Activated gamma-delta T cell treated with Interleukin-2 at 50 U/mL for 16 hours (primary cell): Measurements from ENCODE around the gene BRCA2.

Experiments
- DNase-seq: peaks from one replicate; pipeline ENCODE4 v3.0.0-alpha.2; 2020

The BRCA2 gene

GRCh38 chr13:32384702-32385101 lies 69.4 kb downstream of the BRCA2 start:
- no peak for DNase-seq

DNA sequence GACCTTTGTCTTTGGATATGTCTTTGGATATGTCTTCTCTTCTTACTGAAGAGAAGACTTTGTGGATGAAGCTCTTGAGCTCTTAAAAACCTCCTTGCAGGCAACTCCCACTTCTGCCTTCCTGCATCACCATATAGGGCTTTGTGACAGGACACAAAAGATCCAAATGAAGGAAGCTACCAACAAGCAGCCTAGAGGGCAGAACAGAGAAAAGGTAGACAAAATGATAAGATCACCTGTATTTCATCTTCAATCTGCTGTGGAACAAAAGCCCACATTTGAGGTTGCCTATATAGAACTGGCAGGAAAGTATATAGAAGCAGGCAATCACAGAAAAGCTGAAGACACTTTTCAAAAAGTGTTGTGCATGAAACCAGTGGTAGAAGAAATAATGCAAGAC lies 70.1 kb downstream of the BRCA2 start:
- DNase-seq: no peak

- no peak for DNase-seq
These were observed 74.7 kb downstream of the BRCA2 start for GRCh38 chr13:32390048-32390447.

GRCh38 chr13:32390484-32390883 lies 75.2 kb downstream of the BRCA2 start:
- no peak for DNase-seq

GRCh38 chr13:32391101-32391619 lies 75.9 kb downstream of the BRCA2 start:
- no peak for DNase-seq

DNA sequence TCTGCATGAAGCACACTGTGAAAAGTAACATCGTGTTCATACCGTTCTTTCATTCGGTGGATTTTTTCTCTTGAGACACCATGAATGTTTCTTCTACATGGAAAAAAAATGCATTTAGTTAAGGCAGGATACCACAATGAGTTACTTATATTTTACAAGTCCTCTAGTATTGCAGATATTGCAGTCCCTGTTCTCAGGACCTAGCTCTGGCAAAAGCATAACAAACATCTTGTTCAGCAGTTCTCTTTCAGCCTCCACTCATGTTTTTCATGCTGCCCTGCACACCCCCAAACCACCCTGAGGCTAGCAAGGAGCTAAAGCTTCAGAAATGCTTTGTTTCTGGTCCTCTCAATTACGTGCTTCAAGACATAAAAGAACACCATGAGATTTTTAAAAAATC lies 87.8 kb downstream of the BRCA2 start:
- DNase-seq: no peak

GRCh38 chr13:32407854-32408253 lies 92.5 kb downstream of the BRCA2 start:
- DNase-seq: no peak

GRCh38 chr13:32408296-32409000 lies 93.1 kb downstream of the BRCA2 start:
- DNase-seq: no peak

DNA sequence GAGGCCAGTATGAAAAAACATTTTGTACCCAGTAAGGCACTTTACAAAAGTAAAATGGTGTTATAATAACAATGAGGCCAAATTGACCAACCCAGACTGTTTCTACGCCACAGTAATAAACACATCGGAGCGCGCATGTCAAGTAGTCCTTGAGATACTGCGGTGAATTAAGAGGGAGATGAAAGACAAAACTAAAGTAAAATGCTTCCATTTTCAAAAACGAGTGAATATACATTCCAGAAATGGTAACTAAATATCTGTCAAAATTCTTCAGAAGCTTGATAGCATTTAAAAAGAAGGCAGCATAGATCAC lies 93.6 kb downstream of the BRCA2 start:
- no peak for DNase-seq

- no peak for DNase-seq
These were observed 94.5 kb downstream of the BRCA2 start for GRCh38 chr13:32409561-32410421.

- DNase-seq: no peak
These were observed 98.0 kb downstream of the BRCA2 start for GRCh38 chr13:32413284-32413683.

- no peak for DNase-seq
These were observed 99.3 kb downstream of the BRCA2 start for GRCh38 chr13:32414580-32414979.

DNA sequence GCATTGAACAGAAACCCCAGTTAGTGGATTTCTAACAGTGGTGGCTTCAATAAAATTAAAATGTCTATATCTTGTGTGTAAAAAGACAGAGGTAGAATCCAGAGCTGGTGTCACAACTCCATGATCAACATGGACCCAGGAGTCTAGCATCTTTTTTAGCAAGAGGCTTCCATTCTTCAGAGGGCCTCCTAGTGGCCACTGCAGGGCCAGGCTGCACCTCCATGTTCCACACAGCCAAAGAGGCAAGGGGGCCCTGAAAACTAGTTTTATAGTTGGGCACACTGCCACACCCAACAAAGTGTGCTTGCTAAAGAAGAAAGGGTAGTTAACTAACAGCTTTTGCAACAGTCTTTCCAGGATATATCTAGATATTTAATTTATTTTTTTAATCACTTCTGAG lies 99.7 kb downstream of the BRCA2 start:
- no peak for DNase-seq

GRCh38 chr13:32417995-32418394 lies 102.7 kb downstream of the BRCA2 start:
- DNase-seq: no peak

DNA sequence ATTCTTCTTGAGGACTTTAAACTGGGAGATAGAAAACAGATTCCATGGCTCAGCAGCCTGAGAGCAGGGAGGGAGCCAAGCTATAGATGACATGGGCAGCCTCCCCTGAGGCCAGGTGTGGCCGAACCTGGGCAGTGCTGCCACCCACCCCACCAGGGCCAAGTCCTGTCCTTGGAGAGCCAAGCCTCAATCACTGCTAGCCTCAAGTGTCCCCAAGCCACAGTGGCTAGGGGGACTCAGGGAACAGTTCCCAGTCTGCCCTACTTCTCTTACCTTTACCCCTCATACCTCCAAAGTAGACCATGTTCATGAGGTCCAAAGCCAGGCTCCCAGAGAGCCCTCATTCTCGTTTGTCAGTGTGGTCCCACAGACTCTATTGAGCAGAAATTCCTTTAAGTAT lies 104.6 kb downstream of the BRCA2 start:
- DNase-seq: no peak

DNA sequence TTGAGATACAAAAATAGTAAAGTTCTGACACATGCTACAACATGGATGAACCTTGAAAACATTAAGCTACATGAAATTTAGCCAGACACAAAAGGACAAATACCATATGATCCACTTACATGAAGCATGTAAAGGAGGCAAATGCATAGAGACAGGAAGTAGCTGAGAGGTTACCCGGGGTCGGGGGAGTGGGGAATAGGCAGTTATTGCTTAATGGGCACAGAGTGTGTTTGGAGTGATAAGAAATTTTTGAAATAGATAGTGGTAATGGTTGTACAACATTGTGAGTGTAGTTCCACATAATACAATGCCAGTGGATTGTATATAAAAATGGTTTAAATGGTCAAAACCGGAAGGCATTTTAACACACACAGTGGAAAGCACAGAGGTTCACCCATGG lies 108.3 kb downstream of the BRCA2 start:
- DNase-seq: no peak

GRCh38 chr13:32425158-32425557 lies 109.8 kb downstream of the BRCA2 start:
- DNase-seq: no peak

- peak; percentile 18 for DNase-seq
These were observed 111.1 kb downstream of the BRCA2 start for GRCh38 chr13:32426191-32426989.

DNA sequence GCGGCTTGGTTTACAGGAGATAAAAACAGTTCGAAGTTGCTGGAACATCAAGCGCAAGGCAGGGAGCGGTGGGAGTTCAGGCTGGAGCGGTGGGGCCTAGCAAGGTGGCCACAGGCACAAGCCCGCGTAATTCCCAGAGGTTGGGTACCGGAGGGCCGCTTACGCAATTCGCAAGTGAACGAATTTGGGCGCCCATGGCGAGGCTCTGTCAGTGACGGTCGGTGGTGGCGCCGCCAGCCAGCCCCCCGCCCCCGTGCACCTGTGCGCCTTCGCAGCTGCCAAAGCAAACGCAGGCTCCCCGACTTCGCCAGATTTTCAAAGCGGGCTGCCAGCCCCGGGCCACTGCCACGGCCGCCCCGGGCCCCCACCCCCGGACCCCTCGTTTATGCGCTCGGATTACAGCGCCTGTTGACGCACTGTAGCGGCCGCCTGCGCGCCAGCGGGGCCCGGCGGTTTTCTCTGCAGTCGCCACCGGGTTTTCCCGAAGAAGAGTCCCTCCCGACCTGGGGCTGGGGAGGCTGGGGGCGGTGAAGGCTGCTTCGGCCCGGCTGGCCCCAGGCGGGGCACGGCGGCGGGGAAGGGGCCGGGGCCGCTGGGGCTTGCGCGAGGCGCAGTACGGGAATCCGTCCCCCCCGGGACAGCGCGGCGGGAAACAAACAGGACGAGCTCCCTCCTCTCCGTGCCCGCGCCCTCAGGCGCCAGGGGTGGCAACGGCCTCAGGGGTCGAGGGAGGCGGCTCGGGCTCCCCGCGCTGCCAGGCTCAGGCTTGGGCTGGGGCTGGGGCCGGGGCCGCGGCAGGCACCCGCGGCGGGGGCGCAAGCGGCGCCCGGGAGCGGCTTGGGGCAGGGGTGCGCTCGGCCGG lies 111.9 kb downstream of the BRCA2 start:
- peak; percentile 51 for DNase-seq

DNA sequence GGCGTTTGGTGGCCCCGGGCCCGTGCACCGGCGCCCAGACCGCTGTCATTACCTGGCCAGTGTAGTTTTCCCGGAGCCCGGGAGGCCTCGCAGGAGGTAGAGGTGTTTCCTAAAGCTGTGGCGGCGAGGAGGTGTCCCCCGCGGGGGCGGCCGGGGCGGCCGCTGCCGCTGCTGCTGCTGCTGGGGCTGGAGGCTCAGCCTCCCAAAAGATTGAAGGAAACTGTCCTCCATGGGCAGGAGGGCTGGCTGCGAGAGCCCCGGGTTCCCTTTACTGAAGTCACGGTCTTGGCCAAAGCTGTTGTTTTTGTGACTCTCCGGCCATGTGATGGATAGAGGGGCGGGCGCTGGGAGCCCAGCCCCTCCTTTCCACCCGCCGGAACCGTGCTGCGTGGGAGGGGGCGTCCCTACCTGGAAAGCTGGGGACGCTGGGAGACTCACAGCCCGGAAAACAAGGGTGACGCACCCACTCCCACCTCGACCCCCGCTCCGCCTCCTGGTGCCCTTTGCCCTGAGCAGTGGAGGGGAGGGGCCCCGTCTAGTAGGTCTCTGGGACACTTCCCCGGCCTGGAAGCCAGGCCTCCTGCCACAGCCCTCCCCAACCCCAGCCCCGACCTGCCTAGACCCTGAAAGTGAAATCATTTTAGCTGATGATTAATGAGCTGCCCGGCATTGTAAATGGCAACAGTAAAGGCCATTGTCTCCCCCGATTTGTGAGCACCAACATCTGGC lies 112.7 kb downstream of the BRCA2 start, which contains the start of gene N4BP2L1:
TSS of gene N4BP2L1 (minus strand) at position 279 of the 729 bp plus-strand sequence. CDS start at position 231, 48 bp downstream.
- peak; percentile 76 for DNase-seq

DNA sequence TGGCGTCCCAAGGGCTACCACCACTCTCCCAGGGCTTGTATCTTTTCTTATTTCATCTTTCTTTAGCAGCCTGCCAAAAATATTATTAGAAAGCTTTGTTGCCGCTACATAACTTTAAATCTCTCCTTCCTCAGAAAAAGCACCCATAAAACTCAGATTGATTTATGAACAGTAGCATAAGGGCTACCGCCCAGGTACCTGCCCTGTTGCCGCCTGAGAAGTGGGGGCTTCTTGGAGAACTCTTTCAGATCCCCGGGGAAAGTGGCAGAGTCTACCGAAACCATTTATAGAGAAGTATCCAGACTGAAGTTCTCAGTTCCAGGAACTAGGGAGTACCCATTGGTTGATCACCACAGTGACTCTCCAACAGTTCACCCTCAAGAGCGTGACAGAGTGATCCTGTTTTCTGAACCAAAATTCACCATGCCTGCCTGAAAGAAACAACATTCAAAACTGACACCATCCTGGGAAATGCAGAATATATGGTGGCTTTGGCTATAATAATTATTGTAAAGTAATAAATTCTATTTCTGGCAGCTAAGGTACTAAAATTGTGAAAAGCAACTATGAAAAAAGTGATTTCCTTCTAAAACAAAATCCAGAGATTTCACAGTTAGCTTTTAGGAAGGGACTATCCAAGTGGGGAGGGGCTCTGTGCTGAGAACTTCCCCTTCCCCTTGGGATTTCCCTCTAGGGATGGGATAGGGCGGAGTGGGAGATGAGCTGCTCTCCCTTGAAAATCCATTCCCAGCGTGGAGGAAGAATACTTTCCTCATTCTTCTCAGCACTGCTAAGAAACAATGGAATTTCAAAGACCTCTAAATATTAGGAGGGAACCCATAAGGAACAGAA lies 113.5 kb downstream of the BRCA2 start:
- DNase-seq: no peak
